HepG2 (cell line): ENCODE data around the gene C5AR2. TPM values are rescaled to one million over a fixed set of nuclear protein-coding genes. Genes with fewer than 3 reads are reported as not detected.

ENCODE experiments used
- ATAC-seq: fragments of 200-7000 bp; cut with Tn5 transposase; 3 replicates; pipeline ENCODE4 v1.9.1; 2020; ENCODE audit warnings: mild to moderate bottlenecking, moderate library complexity
- BruUV-seq: library from RNA; stranded (reverse); fragments of 400-500 nt; replicated peaks from 2 replicates; lab custom pipeline; 2021; lab: Mats Ljungman, UMichigan
- CTCF ChIA-PET: fragments of 300-600 bp; formaldehyde crosslinking; extraction: SDS; loops from one replicate; lab custom pipeline; 2021; ENCODE audit warnings: low total read pairs, inconsistent platforms, low intra/inter-chr PET ratio; lab: Yijun Ruan, JAX
- POLR2A ChIA-PET: fragments of 350-600 bp; sonication (Branson Sonifier 250); formaldehyde crosslinking; loops from one replicate; lab custom pipeline; 2020; ENCODE audit warnings: antibody characterized with exemption, inconsistent platforms; lab: Yijun Ruan, JAX
- DNase-seq: peaks from one replicate; pipeline ENCODE4 v3.0.0-alpha.2; 2015; ENCODE audit warnings: low spot score
- FAIRE-seq: peaks from 3 replicates; lab custom pipeline; 2011; peaks lifted over from hg19 to GRCh38; lab: Jason Lieb, UNC
- H2AFZ ChIP-seq: one replicate; pipeline ENCODE4 v1.6.1; 2011; ENCODE audit warnings: low read length, inconsistent platforms
- H3K27ac ChIP-seq: fragments of 300-600 bp; 3 replicates; pipeline ENCODE4 v1.8.0; 2011; ENCODE audit warnings: mixed run types, mild to moderate bottlenecking, mixed read lengths, low read length, inconsistent platforms; ENCODE audit not compliant: insufficient read depth; ENCODE audit errors: extremely low read length
- H3K27me3 ChIP-seq, 2 experiments: fragments of 200-600 bp in 1 of 2; 2 replicates in 1 of 2; 3 replicates in 1 of 2; pipeline versions ENCODE4 v1.6.0 to v1.8.0; 2011; ENCODE audit warnings: low read length in 2 of 2, mild to moderate bottlenecking in 2 of 2, moderate library complexity in 2 of 2, inconsistent platforms in 1 of 2; ENCODE audit not compliant: insufficient read depth in 2 of 2, control insufficient read depth in 1 of 2
- H3K36me3 ChIP-seq, 2 experiments: fragments of 200-600 bp in 1 of 2; replicated peaks in 1 of 2; 2 replicates in 1 of 2; 3 replicates in 1 of 2; pipeline versions ENCODE4 v1.5.1 to v1.8.0; 2011; ENCODE audit warnings: low read length in 2 of 2, inconsistent platforms in 1 of 2; ENCODE audit not compliant: insufficient read depth in 2 of 2, control insufficient read depth in 1 of 2
- H3K4me1 ChIP-seq: 2 replicates; pipeline ENCODE4 v1.5.1; 2012; ENCODE audit warnings: low read length, inconsistent platforms; ENCODE audit not compliant: insufficient read depth
- H3K4me2 ChIP-seq: 2 replicates; pipeline ENCODE4 v1.6.0; 2011; ENCODE audit warnings: low read depth, low read length, inconsistent platforms
- H3K4me3 ChIP-seq, 3 experiments: fragments of 200-600 bp in 1 of 3; sonication (generic), shearing (Covaris generic) in 1 of 3; replicated peaks in 1 of 3; 2 replicates each; pipeline ENCODE4 v1.5.1; 2011 to 2016; ENCODE audit warnings: low read length in 3 of 3, inconsistent platforms in 2 of 3, low read depth in 2 of 3, mild to moderate bottlenecking in 2 of 3, control low read depth in 1 of 3, mixed read lengths in 1 of 3; ENCODE audit not compliant: insufficient read depth in 1 of 3
- H3K79me2 ChIP-seq: one replicate; pipeline ENCODE4 v1.6.1; 2011; ENCODE audit warnings: low read length, inconsistent platforms; ENCODE audit not compliant: insufficient read depth
- H3K9ac ChIP-seq: 2 replicates; pipeline ENCODE4 v1.6.0; 2011; ENCODE audit warnings: mild to moderate bottlenecking, low read depth, low read length, inconsistent platforms; ENCODE audit not compliant: insufficient read depth
- H3K9me3 ChIP-seq: 2 replicates; pipeline ENCODE4 v1.5.1; 2012; ENCODE audit warnings: mild to moderate bottlenecking, low read length
- H4K20me1 ChIP-seq: 2 replicates; pipeline ENCODE4 v1.6.0; 2011; ENCODE audit warnings: inconsistent platforms, mild to moderate bottlenecking, low read length, moderate library complexity; ENCODE audit not compliant: insufficient read depth
- KDM4B ChIP-seq: sonication (generic); formaldehyde crosslinking; IDR thresholded peaks from 2 replicates; pipeline ENCODE4 v1.4.0; 2020; ENCODE audit warnings: missing genetic modification reagents
- MXD1 ChIP-seq: sonication (generic); formaldehyde crosslinking; IDR thresholded peaks from 2 replicates; pipeline ENCODE4 v1.4.0; 2020; ENCODE audit warnings: mild to moderate bottlenecking, missing genetic modification reagents
- NFYC ChIP-seq: IDR thresholded peaks from 2 replicates; pipeline ENCODE4 v1.6.1; 2016; ENCODE audit warnings: missing genetic modification reagents, missing compliant biosample characterization
- PAF1 ChIP-seq: IDR thresholded peaks from 2 replicates; pipeline ENCODE4 v1.6.1; 2016; ENCODE audit warnings: missing genetic modification reagents, missing compliant biosample characterization
- RBFOX2 ChIP-seq: fragments of 200-400 bp; formaldehyde crosslinking; IDR thresholded peaks from 2 replicates; pipeline ENCODE4 v1.6.1; 2017; ENCODE audit warnings: low read depth, mild to moderate bottlenecking, low read length
- SOX6 ChIP-seq, 2 experiments: fragments of 450-650 bp in 1 of 2; sonication (generic) in 1 of 2; formaldehyde crosslinking in 1 of 2; IDR thresholded peaks; 2 replicates each; pipeline versions ENCODE4 v1.4.0 to v1.6.1; 2017 to 2020; ENCODE audit warnings: antibody characterized with exemption in 1 of 2, mild to moderate bottlenecking in 1 of 2, missing genetic modification reagents in 1 of 2
- SRY ChIP-seq: sonication (generic); formaldehyde crosslinking; IDR thresholded peaks from 2 replicates; pipeline ENCODE4 v1.8.0; 2022; ENCODE audit warnings: mild to moderate bottlenecking, missing genetic modification reagents
- TERF1 ChIP-seq: sonication (generic); formaldehyde crosslinking; IDR thresholded peaks from 2 replicates; pipeline ENCODE4 v1.8.0; 2022; ENCODE audit warnings: mild to moderate bottlenecking, missing genetic modification reagents, moderate library complexity
- TFDP1 ChIP-seq: IDR thresholded peaks from 2 replicates; pipeline ENCODE4 v1.6.1; 2016; ENCODE audit warnings: missing compliant biosample characterization, missing genetic modification reagents, borderline replicate concordance
- ZBTB42 ChIP-seq: sonication (generic); formaldehyde crosslinking; IDR thresholded peaks from 2 replicates; pipeline ENCODE4 v1.5.0; 2020; ENCODE audit warnings: mild to moderate bottlenecking, missing genetic modification reagents
- ZBTB7B ChIP-seq: sonication (generic); formaldehyde crosslinking; IDR thresholded peaks from 2 replicates; pipeline ENCODE4 v1.4.0; 2020; ENCODE audit warnings: missing genetic modification reagents
- ZNF672 ChIP-seq: sonication (generic); formaldehyde crosslinking; IDR thresholded peaks from 2 replicates; pipeline ENCODE4 v1.8.1; 2022; ENCODE audit warnings: missing genetic modification reagents
- ZNF83 ChIP-seq: sonication (generic); formaldehyde crosslinking; IDR thresholded peaks from 2 replicates; pipeline ENCODE4 v1.4.0; 2020; ENCODE audit warnings: missing genetic modification reagents, mild to moderate bottlenecking, borderline replicate concordance
- WGBS: methylation state at CpG from one replicate; pipeline ENCODE4 v1.1.6; 2017; ENCODE audit warnings: low lambda C conversion rate; 5-methylcytosine and 5-hydroxymethylcytosine counted together
- in situ Hi-C: cut with HindIII; loops from 2 replicates; pipeline ENCODE4 v1.10.0; 2017; ENCODE audit warnings: low pct_unique_long_range_greater_than_20kb; ENCODE audit not compliant: extremely low pct_ligation_motif_present
- intact Hi-C: fragments of 100-400 bp; cut with micrococcal nuclease; formaldehyde crosslinking; loops from one replicate; pipeline ENCODE4 v1.10.0; 2022; ENCODE audit not compliant: unreplicated experiment
- polyA plus RNA-seq, 8 experiments: library from polyadenylated mRNA; depleted of rRNA in 3 of 8; stranded (reverse) in 7 of 8; unstranded in 1 of 8; fragments of >200 nt; fragmentation: Illumina TruSeq in 4 of 8; extraction: Trizol in 4 of 8; gene quantifications; 2 replicates each; pipeline versions ENCODE4 v1.2.1 to v1.2.3, GENCODE V29; 2011 to 2016; ENCODE audit warnings: low read depth in 4 of 8, missing spikeins in 1 of 8, mixed read lengths in 1 of 8; ENCODE audit not compliant: insufficient read depth in 1 of 8
- total RNA-seq, 5 experiments: library from RNA; depleted of rRNA; stranded (reverse); fragments of >200 nt; fragmentation: Illumina TruSeq; extraction: Trizol; gene quantifications; 2 replicates each; pipeline ENCODE4 v1.2.3, GENCODE V29; 2016; ENCODE audit warnings: low read depth in 1 of 5

Gene C5AR2
- total and polyA plus RNA-seq, 2 of the 13 experiments (the other 11 are each of a cell fraction or from before 2014, with no cell fraction given) = 0.09 to 0.24 TPM

- CTCF ChIA-PET = no interaction called here
Measured at GRCh38 chr19:47321630-47322029, 10.3 kb upstream of the C5AR2 start.

More at GRCh38 chr19:47321630-47322029, 10.3 kb upstream of the C5AR2 start:
- TF ChIP-seq ZBTB7B (CRISPR knock-in tag) (no peak), NFYC (CRISPR knock-in tag) (no peak), ZBTB42 (no peak), TFDP1 (CRISPR knock-in tag) (no peak), TERF1 (CRISPR knock-in tag) (no peak), SOX6 (IDR thresholded peaks at IDR 0.05) (no peak), SOX6 (CRISPR knock-in tag; IDR thresholded peaks at IDR 0.05) (no peak), ZNF672 (CRISPR knock-in tag) (no peak), MXD1 (CRISPR knock-in tag) (no peak), KDM4B (CRISPR knock-in tag) (no peak), SRY (CRISPR knock-in tag) (no peak), RBFOX2 (no peak), ZNF83 (CRISPR knock-in tag) (no peak), PAF1 (CRISPR knock-in tag) (no peak)
- Histone ChIP-seq H3K79me2 (no peaks in the 10 kb centered on the region), H3K9me3 (no peaks in the 10 kb centered on the region), H3K9ac (no peak overlapping the region), H3K27me3 (peaks cover 3 to 7% of the 10 kb centered on the region in 2 experiments; a peak in 1 of 5 replicates), H3K4me1 (peaks cover 22% of the 10 kb centered on the region), H3K4me2 (no peak overlapping the region), H4K20me1 (no peaks in the 10 kb centered on the region), H3K27ac (no peak overlapping the region), H2AFZ (no peak overlapping the region), H3K4me3 (no peak overlapping the region), H3K36me3 (no peaks in the 10 kb centered on the region)
- POLR2A ChIA-PET = no interaction called here
- intact Hi-C loops = no loop called here
- no peak for FAIRE-seq
- no TSS peak for BruUV-seq
- 63% methylated on average over 1 of the region's 1 CpG for WGBS
- DNase-seq = no peak
- ATAC-seq = no peak
- in situ Hi-C loops = no loop called here
